Body of pancreas (tissue), 4 donors: ENCODE measurements around the gene CAMK2G.

Experiments used
- CTCF ChIP-seq, 7 experiments: fragments of 450-650 bp in 4 of 7; fragments of 200-600 bp in 3 of 7; sonication (generic) in 3 of 7; IDR thresholded peaks; one replicate each; pipeline ENCODE4 v1.5.1; 2016 to 2019; ENCODE audit warnings: antibody characterized with exemption in 7 of 7
- POLR2A ChIP-seq, 3 donors: fragments of 450-650 bp; IDR thresholded peaks; one replicate each; pipeline ENCODE4 v1.6.1; 2016; ENCODE audit warnings: antibody characterized with exemption in 3 of 3, mild to moderate bottlenecking in 2 of 3

- no peak for TF ChIP-seq CTCF (IDR thresholded peaks at IDR 0.05)
- no peak for TF ChIP-seq POLR2A (IDR thresholded peaks at IDR 0.05)
These were observed 14.7 kb upstream of the CAMK2G start for GRCh38 chr10:73889014-73889413.
